CD14-positive monocyte (primary cell): ENCODE measurements around the gene AHCYL1. TPM values are rescaled to one million over a fixed set of nuclear protein-coding genes. Genes with fewer than 3 reads are reported as not detected.

Experiments
- DNase-seq, 3 donors: peaks; one replicate each; pipeline ENCODE4 v3.0.0-alpha.2; 2011 to 2022
- H2AFZ ChIP-seq: 2 replicates; pipeline ENCODE4 v1.6.0; 2012; ENCODE audit warnings: mild to moderate bottlenecking, low read depth, low read length, inconsistent platforms; ENCODE audit not compliant: insufficient read depth, poor library complexity, severe bottlenecking
- H3K27ac ChIP-seq, 2 donors: 1 replicate in 1 of 2; 2 replicates in 1 of 2; pipeline ENCODE4 v1.5.1; 2012 to 2013; ENCODE audit warnings: low read length in 2 of 2, control low read depth in 1 of 2, inconsistent platforms in 1 of 2, low read depth in 1 of 2, mild to moderate bottlenecking in 1 of 2
- H3K27me3 ChIP-seq, 2 donors: one replicate each; pipeline versions ENCODE4 v1.6.0 to v1.6.1; 2011 to 2013; ENCODE audit warnings: low read length in 2 of 2; ENCODE audit not compliant: control insufficient read depth in 2 of 2, insufficient read depth in 2 of 2
- H3K36me3 ChIP-seq, 2 donors: replicated peaks in 1 of 2; 1 replicate in 1 of 2; 2 replicates in 1 of 2; pipeline versions ENCODE4 v1.5.1 to v1.6.1; 2012 to 2013; ENCODE audit warnings: low read length in 2 of 2, control low read depth in 1 of 2, inconsistent platforms in 1 of 2, mild to moderate bottlenecking in 1 of 2; ENCODE audit not compliant: insufficient read depth in 2 of 2, control insufficient read depth in 1 of 2
- H3K4me1 ChIP-seq, 2 donors: 1 replicate in 1 of 2; 2 replicates in 1 of 2; pipeline versions ENCODE4 v1.5.1 to v1.6.1; 2012 to 2013; ENCODE audit warnings: low read length in 2 of 2, control low read depth in 1 of 2, inconsistent platforms in 1 of 2, mild to moderate bottlenecking in 1 of 2, moderate library complexity in 1 of 2; ENCODE audit not compliant: insufficient read depth in 2 of 2, control insufficient read depth in 1 of 2
- H3K4me2 ChIP-seq: replicated peaks from 2 replicates; pipeline ENCODE3; 2012; ENCODE audit warnings: low read length, moderate library complexity, mild to moderate bottlenecking; ENCODE audit not compliant: poor library complexity, severe bottlenecking; ENCODE audit errors: extremely low read depth
- H3K4me3 ChIP-seq, 3 experiments: fragments of 200-600 bp in 1 of 3; sonication (generic) in 1 of 3; replicated peaks in 1 of 3; 1 replicate in 2 of 3; 2 replicates in 1 of 3; pipeline ENCODE4 v1.5.1; 2011 to 2013; ENCODE audit warnings: low read length in 3 of 3, mild to moderate bottlenecking in 3 of 3, control low read depth in 2 of 3, low read depth in 2 of 3, inconsistent platforms in 1 of 3, moderate library complexity in 1 of 3
- H3K79me2 ChIP-seq: 2 replicates; pipeline ENCODE4 v1.6.0; 2012; ENCODE audit warnings: mild to moderate bottlenecking, control low read depth, inconsistent platforms, low read length, moderate library complexity; ENCODE audit not compliant: insufficient read depth
- H3K9ac ChIP-seq: 2 replicates; pipeline ENCODE4 v1.6.0; 2017; ENCODE audit warnings: low read length, mild to moderate bottlenecking; ENCODE audit not compliant: insufficient read depth, poor library complexity, severe bottlenecking
- H3K9me3 ChIP-seq, 2 donors: replicated peaks in 1 of 2; 1 replicate in 1 of 2; 2 replicates in 1 of 2; pipeline versions ENCODE4 v1.5.1 to v1.6.1; 2012 to 2013; ENCODE audit warnings: low read length in 2 of 2, control low read depth in 1 of 2; ENCODE audit not compliant: control insufficient read depth in 1 of 2, insufficient read depth in 1 of 2
- H4K20me1 ChIP-seq: 2 replicates; pipeline ENCODE4 v1.6.0; 2012; ENCODE audit warnings: mild to moderate bottlenecking, low read length, control low read depth, moderate library complexity; ENCODE audit not compliant: insufficient read depth
- H3K27ac Mint-ChIP-seq, 7 donors: one replicate each; pipeline ENCODE4 v1.8.0; 2020; ENCODE audit warnings: mild to moderate bottlenecking in 7 of 7, mixed read lengths in 7 of 7, moderate library complexity in 6 of 7, inconsistent platforms in 2 of 7
- H3K27me3 Mint-ChIP-seq, 3 donors: one replicate each; pipeline ENCODE4 v1.8.0; 2021 to 2022; ENCODE audit warnings: low read depth in 3 of 3, mild to moderate bottlenecking in 3 of 3, mixed read lengths in 3 of 3, moderate library complexity in 3 of 3, inconsistent platforms in 1 of 3
- H3K36me3 Mint-ChIP-seq, 2 donors: one replicate each; pipeline ENCODE4 v1.8.0; 2020; ENCODE audit warnings: mixed read lengths in 2 of 2, inconsistent platforms in 1 of 2, mild to moderate bottlenecking in 1 of 2
- H3K4me1 Mint-ChIP-seq: one replicate; pipeline ENCODE4 v1.8.0; 2020; ENCODE audit warnings: mild to moderate bottlenecking, mixed read lengths
- H3K4me3 Mint-ChIP-seq, 2 donors: one replicate each; pipeline ENCODE4 v1.8.0; 2020; ENCODE audit warnings: mild to moderate bottlenecking in 2 of 2, mixed read lengths in 2 of 2, moderate library complexity in 1 of 2
- H3K9me3 Mint-ChIP-seq, 7 donors: one replicate each; pipeline ENCODE4 v1.8.0; 2020 to 2022; ENCODE audit warnings: mixed read lengths in 7 of 7, mild to moderate bottlenecking in 6 of 7, moderate library complexity in 6 of 7, inconsistent platforms in 2 of 7
- WGBS: methylation state at CpG from one replicate; pipeline ENCODE4 v1.1.5; 2013; ENCODE audit warnings: missing lambda C conversion rate; ENCODE audit not compliant: insufficient coverage; 5-methylcytosine and 5-hydroxymethylcytosine counted together
- intact Hi-C, 2 donors: fragments of 100-400 bp; cut with micrococcal nuclease; formaldehyde crosslinking; loops; one replicate each; pipeline versions ENCODE4 v1.15.0 to v1.15.1; 2023
- polyA plus RNA-seq, 3 donors: library from polyadenylated mRNA; depleted of rRNA in 1 of 3; unstranded in 2 of 3; stranded (reverse) in 1 of 3; fragments of 300-500 nt in 2 of 3; fragments of >200 nt in 1 of 3; fragmentation: Illumina TruSeq in 2 of 3; gene quantifications; 1 replicate in 2 of 3; 2 replicates in 1 of 3; pipeline ENCODE4 v1.2.3, GENCODE V29; 2012 to 2021
- TF ChIP-seq, protein P1 (sequence below): fragments of 200-600 bp; IDR thresholded peaks from one replicate; pipeline ENCODE4 v1.8.0; 2022; ENCODE audit warnings: antibody characterized with exemption, mild to moderate bottlenecking

AHCYL1 gene
- polyA plus RNA-seq, 3 donors = 39.1 to 63.9 (median 48.8) TPM

DNA sequence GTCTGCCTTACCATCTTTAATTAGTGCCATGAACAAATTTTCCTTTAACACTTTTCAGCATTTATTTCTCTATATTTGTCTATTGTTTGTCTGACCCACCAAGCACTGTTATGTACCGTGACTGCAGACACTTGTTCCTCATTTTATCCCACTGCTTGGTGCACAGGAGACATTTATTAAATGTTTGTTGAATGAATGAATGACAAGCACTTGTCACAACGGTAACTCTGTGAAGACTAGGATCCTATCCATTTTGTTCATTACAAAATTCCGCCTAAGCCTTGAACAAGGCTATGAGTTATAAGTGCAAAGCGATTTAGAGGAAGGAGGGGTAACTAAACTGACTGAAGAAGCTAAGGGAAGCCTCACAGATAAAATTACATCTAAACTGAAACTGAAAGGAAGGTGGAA, 49.5 kb downstream of the AHCYL1 start:
- Histone ChIP-seq H3K4me1 (peaks cover 16 to 33% of the 10 kb centered on the region in 2 donors), H3K9me3 (no peaks in the 10 kb centered on the region), H3K4me2 (peak overlapping the region; percentile 88), H3K27me3 (no peaks in the 10 kb centered on the region), H2AFZ (peak overlapping the region; percentile 96), H3K9ac (peak overlapping the region; percentile 98), H3K4me3 (peak overlapping the region; percentile 63 to 94 (median 67)), H3K79me2 (peaks cover 33% of the 10 kb centered on the region), H4K20me1 (no peaks in the 10 kb centered on the region), H3K36me3 (peaks cover 11 to 18% of the 10 kb centered on the region in 2 donors), H3K27ac (peak overlapping the region; percentile 57 to 88)
- TF ChIP-seq, protein P1, sequence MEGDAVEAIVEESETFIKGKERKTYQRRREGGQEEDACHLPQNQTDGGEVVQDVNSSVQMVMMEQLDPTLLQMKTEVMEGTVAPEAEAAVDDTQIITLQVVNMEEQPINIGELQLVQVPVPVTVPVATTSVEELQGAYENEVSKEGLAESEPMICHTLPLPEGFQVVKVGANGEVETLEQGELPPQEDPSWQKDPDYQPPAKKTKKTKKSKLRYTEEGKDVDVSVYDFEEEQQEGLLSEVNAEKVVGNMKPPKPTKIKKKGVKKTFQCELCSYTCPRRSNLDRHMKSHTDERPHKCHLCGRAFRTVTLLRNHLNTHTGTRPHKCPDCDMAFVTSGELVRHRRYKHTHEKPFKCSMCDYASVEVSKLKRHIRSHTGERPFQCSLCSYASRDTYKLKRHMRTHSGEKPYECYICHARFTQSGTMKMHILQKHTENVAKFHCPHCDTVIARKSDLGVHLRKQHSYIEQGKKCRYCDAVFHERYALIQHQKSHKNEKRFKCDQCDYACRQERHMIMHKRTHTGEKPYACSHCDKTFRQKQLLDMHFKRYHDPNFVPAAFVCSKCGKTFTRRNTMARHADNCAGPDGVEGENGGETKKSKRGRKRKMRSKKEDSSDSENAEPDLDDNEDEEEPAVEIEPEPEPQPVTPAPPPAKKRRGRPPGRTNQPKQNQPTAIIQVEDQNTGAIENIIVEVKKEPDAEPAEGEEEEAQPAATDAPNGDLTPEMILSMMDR = no peak
- H3K27ac Mint-ChIP-seq = peak overlapping the region; percentile 83 to 95 (median 90)
- H3K4me1 Mint-ChIP-seq = peaks cover 36% of the 10 kb centered on the region
- H3K9me3 Mint-ChIP-seq = no peaks in the 10 kb centered on the region
- no CpG with 5 or more reads among the region's 4 CpGs for WGBS
- DNase-seq = no peak
- intact Hi-C loops = loop anchor here in 1 of 2 donors (10.0 kb wide), 2 partner anchors 371 to 609 kb away; partner anchors contain the start of genes LAMTOR5 and PSMA5
- H3K36me3 Mint-ChIP-seq = peaks cover 11 to 17% of the 10 kb centered on the region in 2 donors
- peaks cover 0 to 1% (median 0%) of the 10 kb centered on the region in 3 donors for H3K27me3 Mint-ChIP-seq
- peak overlapping the region; percentile 79 to 89 for H3K4me3 Mint-ChIP-seq

DNA sequence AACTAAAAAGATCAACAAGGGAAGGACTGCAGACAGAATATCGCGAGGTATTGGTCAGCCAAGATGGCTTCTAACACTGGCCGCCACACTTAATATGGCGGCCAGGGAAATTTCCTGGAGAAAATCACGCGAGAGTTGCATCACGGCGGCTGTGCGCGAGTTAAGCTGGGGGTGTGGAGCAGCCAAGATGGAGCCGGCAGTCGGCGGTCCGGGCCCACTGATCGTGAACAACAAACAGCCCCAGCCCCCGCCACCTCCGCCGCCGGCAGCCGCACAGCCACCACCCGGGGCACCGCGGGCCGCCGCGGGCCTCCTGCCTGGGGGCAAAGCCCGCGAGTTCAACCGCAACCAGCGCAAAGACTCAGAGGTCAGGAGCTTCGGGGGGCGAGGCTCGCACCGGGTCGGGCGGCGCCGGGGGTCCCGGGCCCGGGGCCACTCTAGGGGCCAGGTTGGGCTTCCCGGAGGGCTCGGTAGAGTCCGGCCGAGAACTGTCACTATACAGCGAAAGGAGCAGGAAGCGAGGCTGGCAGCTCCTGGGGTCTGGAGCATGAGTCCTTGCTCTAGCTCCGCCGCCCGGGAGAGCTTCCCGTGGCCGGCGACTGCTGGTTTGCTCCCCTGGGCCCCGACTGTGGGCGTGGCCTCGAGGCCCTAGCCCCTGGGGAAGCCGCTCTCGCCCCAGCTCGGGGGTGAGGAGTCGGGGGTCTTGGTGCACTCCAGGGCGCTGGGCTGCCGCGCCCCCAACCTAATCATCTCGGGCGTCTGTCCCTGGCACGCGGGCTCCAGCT, 50.1 kb downstream of the AHCYL1 start, which contains the start of gene STRIP1:
TSS of gene STRIP1 (plus strand) at position 174 of the 785 bp plus-strand sequence. CDS start at position 188, 14 bp downstream.
- Mint-ChIP-seq H3K27me3 (peaks cover 0 to 1% (median 0%) of the 10 kb centered on the region in 3 donors), H3K4me3 (peak within 1 kb of the TSS; percentile 88 to 94), H3K9me3 (no peaks in the 10 kb centered on the region), H3K27ac (peak within 1 kb of the TSS; percentile 83 to 95 (median 90)), H3K36me3 (peaks cover 17 to 23% of the 10 kb centered on the region in 2 donors), H3K4me1 (peaks cover 36% of the 10 kb centered on the region)
- Histone ChIP-seq H3K27ac (peak within 1 kb of the TSS; percentile 57 to 88), H2AFZ (peak within 1 kb of the TSS; percentile 96), H3K36me3 (peaks cover 17 to 24% of the 10 kb centered on the region in 2 donors), H3K4me2 (peak within 1 kb of the TSS; percentile 88), H3K9ac (peak within 1 kb of the TSS; percentile 98), H3K9me3 (no peaks in the 10 kb centered on the region), H4K20me1 (no peaks in the 10 kb centered on the region), H3K79me2 (peaks cover 33% of the 10 kb centered on the region), H3K27me3 (no peaks in the 10 kb centered on the region), H3K4me3 (peak within 1 kb of the TSS; percentile 67 to 94 (median 83)), H3K4me1 (peaks cover 16 to 33% of the 10 kb centered on the region in 2 donors)
- DNase-seq = peak; percentile 95 to 97 (median 96)
- TF ChIP-seq, protein P1 = no peak
- WGBS = 0% methylated on average over 65 of the region's 66 CpGs
- intact Hi-C loops = loop anchor here in 1 of 2 donors (10.0 kb wide), 2 partner anchors 370 to 610 kb away; partner anchors contain the start of genes LAMTOR5 and PSMA5
